ENCODE measurements around the gene SHC2.
"Not testable (repeated sequence)": the region's sequence is repeated elsewhere in the genome, so short reads cannot be mapped to it uniquely, and the experiment has no call there.

Gene SHC2

DNA sequence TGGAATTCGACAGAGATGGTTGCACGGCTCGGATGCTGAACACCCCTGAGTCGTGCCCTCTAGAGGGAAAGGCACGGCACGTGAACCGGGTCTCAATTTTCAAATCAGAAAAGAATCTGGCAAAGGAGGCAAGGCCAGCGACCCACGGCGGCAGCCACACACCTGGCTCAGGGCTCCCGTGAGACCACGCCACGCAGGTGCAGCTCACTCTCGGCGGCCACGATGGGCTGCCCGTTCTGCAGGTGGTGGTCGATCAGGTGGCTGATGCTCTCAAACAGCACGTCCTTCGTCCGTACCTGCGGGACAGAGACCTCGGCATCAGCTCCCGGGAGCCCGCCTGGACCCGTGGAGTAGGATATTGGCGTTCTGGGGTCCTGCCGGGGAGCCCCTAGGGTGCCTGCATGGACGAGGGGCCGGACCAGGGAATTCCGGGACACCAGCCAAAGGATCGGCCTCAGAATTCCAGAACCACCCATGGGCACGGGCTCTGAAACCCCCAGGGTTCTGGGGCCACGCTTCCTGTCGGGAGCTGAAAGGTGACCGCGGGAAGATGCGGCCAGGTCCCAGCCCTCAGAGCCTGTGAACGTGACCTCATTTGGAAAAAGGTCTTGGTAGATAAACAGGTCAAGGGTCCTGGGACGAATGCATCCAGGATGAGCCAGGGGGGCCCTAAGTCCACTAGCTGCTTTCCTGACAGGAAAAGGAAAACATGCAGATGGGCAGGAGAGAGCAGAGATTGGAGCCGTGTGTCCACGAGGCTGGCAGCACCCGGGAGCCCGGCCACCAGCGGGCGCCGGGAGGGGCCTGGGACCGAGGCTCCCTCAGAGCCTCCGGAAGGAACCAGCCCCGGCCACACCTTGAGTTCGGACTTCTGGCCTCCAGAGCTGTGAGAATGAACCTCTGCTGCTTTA, 41.8 kb downstream of the SHC2 start:
- no peak for DNase-seq (ENCODE audit: low read depth)
- TF ChIP-seq, protein P1, sequence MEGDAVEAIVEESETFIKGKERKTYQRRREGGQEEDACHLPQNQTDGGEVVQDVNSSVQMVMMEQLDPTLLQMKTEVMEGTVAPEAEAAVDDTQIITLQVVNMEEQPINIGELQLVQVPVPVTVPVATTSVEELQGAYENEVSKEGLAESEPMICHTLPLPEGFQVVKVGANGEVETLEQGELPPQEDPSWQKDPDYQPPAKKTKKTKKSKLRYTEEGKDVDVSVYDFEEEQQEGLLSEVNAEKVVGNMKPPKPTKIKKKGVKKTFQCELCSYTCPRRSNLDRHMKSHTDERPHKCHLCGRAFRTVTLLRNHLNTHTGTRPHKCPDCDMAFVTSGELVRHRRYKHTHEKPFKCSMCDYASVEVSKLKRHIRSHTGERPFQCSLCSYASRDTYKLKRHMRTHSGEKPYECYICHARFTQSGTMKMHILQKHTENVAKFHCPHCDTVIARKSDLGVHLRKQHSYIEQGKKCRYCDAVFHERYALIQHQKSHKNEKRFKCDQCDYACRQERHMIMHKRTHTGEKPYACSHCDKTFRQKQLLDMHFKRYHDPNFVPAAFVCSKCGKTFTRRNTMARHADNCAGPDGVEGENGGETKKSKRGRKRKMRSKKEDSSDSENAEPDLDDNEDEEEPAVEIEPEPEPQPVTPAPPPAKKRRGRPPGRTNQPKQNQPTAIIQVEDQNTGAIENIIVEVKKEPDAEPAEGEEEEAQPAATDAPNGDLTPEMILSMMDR (IDR thresholded peaks at IDR 0.05; ENCODE audit: low read depth, low read length, missing control alignments) = no peak

DNA sequence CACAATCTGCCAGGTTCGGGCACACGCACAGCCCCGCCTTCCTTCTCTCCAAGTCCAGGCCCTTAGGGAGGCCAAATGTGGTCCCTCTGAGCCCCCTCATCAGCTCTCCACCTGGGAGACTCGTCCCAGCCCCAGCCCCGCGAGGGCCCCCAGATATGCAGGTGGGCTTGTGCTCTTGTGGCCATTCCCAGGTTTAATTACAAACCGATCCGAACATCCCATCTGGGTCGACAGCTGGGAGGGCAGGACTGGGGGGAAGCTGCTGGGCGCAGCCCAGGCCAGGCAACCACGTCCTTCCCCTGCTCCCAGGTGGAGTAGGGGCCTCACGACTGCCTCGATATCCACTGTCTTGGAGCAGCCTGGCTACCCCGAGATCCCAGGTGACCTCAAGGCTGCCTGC, 44.4 kb downstream of the SHC2 start:
- H3K4me3 ChIP-seq (ENCODE audit: low read depth, low read length) = no peak overlapping the region
- TF ChIP-seq, protein P1 (IDR thresholded peaks at IDR 0.05; ENCODE audit: low read depth, low read length, missing control alignments) = no peak
- no peak for DNase-seq (ENCODE audit: low read depth)

More for the DNA sequence above, 41.8 kb downstream of the SHC2 start:
- no peak overlapping the region for H3K4me3 ChIP-seq (ENCODE audit: low read depth, low read length)

DNA sequence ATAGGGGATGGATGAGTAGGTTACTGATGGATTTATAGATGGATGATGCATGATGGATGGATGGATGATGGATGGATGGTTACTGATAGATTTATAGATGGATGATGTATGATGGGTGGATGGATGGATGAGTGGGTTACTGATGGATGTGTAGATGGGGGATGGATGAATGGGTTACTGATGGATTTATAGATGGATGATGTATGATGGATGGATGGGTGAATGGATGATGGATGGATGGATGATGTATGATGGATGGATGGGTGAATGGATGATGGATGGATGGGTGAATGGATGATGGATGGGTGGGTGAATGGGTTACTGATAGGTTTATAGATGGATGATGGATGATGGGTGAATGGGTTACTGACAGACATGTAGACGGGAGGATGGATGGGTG, 45.5 kb downstream of the SHC2 start:
- DNase-seq (ENCODE audit: low read depth) = no peak
- TF ChIP-seq, protein P1 (IDR thresholded peaks at IDR 0.05; ENCODE audit: low read depth, low read length, missing control alignments) = no peak
- H3K4me3 ChIP-seq (ENCODE audit: low read depth, low read length) = no peak overlapping the region

DNA sequence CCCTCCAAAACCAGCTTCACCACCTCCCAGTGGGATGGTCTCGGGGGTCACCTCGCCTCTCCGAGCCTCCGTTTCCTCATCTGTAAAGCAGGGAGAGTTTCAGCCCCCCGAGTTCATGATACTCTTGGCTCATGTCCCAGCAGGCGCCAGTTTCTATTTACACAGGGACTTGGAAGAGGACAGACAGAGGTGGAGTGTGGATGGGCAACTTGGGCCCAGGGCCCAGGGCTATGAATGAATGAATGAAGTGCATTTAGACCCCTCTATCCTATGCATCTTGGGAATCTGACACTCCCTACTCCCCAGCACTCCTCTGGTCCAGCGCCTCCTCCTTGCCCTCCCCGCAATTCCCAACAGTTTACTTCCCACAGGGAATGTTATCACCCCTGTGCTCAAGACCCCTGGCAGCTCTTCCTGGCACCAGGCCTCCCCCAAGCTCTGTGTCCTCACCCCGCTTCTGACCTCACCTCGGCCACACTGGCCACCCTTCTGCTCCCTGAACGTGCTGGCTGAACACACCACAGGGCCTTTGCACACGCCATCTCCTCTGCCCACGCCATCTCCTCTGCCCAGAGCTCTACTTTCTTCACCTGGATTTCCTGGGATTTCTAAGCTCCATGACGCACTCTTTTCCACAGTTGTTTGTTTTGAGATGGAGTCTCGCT, 46.9 kb downstream of the SHC2 start:
- no peak for DNase-seq (ENCODE audit: low read depth)
- TF ChIP-seq, protein P1 (IDR thresholded peaks at IDR 0.05; ENCODE audit: low read depth, low read length, missing control alignments) = no peak
- no peak overlapping the region for H3K4me3 ChIP-seq (ENCODE audit: low read depth, low read length)

DNA sequence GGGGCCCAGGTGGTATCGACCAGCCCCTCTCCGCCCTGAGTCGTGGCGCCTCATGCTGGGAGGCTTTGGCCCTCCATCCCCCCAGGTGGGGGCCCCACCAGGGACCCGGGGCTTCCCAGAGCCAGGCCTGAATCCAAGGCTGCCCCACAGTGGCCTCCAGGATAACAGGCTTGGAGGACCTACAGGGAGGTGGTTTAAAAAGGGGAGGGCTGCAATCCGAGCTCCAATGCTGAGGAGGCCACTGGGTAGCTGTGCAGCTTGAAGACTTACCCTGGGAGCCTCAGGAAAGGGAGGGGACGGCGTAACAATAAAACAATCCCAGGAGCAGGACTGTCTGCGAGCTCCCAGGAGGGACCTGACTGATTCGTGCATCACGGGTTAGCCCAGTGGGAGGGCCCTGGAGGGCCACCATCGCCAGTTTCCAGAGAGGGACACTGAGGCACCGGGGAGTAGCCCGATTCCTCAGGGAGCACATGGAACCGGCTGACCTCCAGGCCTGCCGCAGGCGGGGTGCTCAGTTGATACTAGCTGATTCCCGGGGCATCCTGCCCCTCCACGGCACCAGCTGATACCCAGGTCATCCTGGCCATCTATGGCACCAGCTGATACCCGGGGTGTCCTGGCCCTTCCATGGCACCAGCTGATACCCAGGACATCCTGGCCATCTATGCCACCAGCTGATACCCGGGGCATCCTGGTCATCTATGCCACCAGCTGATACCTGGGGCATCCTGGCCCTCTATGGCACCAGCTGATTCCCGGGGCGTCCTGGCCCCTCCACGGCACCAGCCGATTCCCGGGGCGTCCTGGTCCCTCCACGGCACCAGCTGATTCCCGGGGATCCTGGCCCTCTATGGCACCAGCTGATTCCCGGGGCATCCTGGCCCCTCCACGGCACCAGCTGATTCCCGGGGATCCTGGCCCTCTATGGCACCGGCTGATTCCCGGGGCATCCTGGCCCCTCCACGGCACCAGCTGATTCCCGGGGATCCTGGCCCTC, 48.2 kb downstream of the SHC2 start:
- DNase-seq (ENCODE audit: low read depth) = no peak
- H3K4me3 ChIP-seq (ENCODE audit: low read depth, low read length) = no peak overlapping the region
- TF ChIP-seq, protein P1 (IDR thresholded peaks at IDR 0.05; ENCODE audit: low read depth, low read length, missing control alignments) = no peak

DNA sequence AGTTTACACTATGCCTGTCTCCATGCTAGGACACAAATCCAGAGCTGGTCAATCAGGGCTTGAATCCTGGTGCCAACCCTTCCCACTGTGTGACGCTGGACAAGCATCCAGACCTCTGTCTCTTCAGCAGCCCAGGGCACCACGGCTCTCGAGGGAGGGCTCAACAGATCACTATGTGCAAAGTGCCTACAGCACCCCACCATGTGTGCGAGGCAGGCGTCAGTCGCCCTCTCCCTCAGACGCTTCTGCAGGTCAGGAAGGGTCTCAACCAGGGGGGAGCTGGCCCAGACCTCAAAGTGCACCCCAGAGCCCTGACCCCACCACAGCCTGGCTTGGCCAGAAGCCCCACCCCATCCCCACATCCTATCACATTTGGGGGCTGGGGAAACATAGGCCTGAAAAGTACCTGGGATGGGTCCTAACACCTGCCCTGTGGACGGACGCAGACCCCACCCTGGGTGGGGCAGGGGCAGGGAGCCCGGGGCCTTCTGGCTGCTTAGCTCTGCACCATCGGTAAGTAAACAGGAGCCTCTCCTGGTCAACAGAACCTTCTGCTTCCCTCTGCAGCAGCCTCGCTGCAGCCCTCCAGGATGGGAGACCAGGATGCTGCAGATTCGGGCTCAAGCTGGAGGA, 49.0 kb downstream of the SHC2 start:
- DNase-seq (ENCODE audit: low read depth) = no peak
- H3K4me3 ChIP-seq (ENCODE audit: low read depth, low read length) = no peak overlapping the region

DNA sequence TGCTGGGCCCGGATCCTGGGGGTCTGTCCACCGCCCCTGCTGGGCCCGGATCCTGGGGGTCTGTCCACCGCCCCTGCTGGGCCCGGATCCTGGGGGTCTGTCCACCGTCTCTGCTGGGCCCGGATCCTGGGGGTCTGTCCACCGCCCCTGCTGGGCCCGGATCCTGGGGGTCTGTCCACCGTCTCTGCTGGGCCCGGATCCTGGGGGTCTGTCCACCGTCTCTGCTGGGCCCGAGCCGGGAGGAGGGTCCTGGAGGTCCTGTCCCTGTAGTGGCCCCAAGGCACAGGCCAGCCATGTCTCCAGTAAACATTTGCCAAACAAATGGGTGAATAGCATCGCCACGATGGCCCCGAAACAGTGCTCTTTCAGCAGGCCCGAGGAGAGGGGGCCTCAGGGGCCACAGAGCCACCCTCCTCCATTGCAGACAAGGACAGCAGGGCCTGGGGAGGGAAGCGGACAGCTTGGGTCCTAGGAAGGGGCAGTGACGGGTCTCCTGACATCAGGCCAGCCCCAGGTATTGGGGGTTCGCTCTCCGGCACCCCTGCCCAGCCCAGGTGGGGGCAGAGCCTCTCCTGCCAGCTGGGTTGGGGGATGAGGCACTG, 49.6 kb downstream of the SHC2 start:
- H3K4me3 ChIP-seq (ENCODE audit: low read depth, low read length); DNase-seq (ENCODE audit: low read depth): not testable (repeated sequence)

More for the DNA sequence above, 49.0 kb downstream of the SHC2 start:
- TF ChIP-seq, protein P1 (IDR thresholded peaks at IDR 0.05; ENCODE audit: low read depth, low read length, missing control alignments) = no peak
